Activated T-cell treated with anti-CD3 and anti-CD28 coated beads, Interleukin-2, amount 50 U/mL, for 1 hour (primary cell): ENCODE results near the gene TSHZ3.
A peak's percentile ranks its signal among the peaks of the same experiment; 100 is the strongest.

Experiments used
- DNase-seq: peaks from one replicate; pipeline ENCODE4 v3.0.0-alpha.2; 2020

TSHZ3 gene

GRCh38 chr19:31349160-31349881 lies at the start of gene TSHZ3:
Gene TSHZ3 (minus strand): TSS chr19:31349436. CDS start chr19:31349219, 217 bp downstream.
- peak; percentile 55 for DNase-seq

- DNase-seq, result no peak
These were observed 48.1 kb upstream of the TSHZ3 start for GRCh38 chr19:31397308-31397707.

GRCh38 chr19:31392464-31392863 lies 43.2 kb upstream of the TSHZ3 start:
- DNase-seq, result no peak

- no peak for DNase-seq
These were observed 42.3 kb upstream of the TSHZ3 start for GRCh38 chr19:31391518-31391917.

- no peak for DNase-seq
These were observed 41.5 kb upstream of the TSHZ3 start for GRCh38 chr19:31390711-31391110.

GRCh38 chr19:31389874-31390273 lies 40.6 kb upstream of the TSHZ3 start:
- DNase-seq, result no peak

- no peak for DNase-seq
These were observed 38.6 kb upstream of the TSHZ3 start for GRCh38 chr19:31387717-31388301.

GRCh38 chr19:31386806-31387205 lies 37.6 kb upstream of the TSHZ3 start:
- DNase-seq, result no peak

GRCh38 chr19:31385744-31386143 lies 36.5 kb upstream of the TSHZ3 start:
- DNase-seq, result no peak

GRCh38 chr19:31383553-31383952 lies 34.3 kb upstream of the TSHZ3 start:
- no peak for DNase-seq

GRCh38 chr19:31380854-31381253 lies 31.6 kb upstream of the TSHZ3 start:
- no peak for DNase-seq

- no peak for DNase-seq
These were observed 29.2 kb upstream of the TSHZ3 start for GRCh38 chr19:31378404-31378803.

- no peak for DNase-seq
These were observed 28.5 kb upstream of the TSHZ3 start for GRCh38 chr19:31377736-31378135.

GRCh38 chr19:31372246-31372781 lies 23.1 kb upstream of the TSHZ3 start:
- DNase-seq, result no peak

- DNase-seq, result no peak
These were observed 21.0 kb upstream of the TSHZ3 start for GRCh38 chr19:31370216-31370615.

- DNase-seq, result no peak
These were observed 15.7 kb upstream of the TSHZ3 start for GRCh38 chr19:31364963-31365362.

GRCh38 chr19:31361728-31362127 lies 12.5 kb upstream of the TSHZ3 start:
- no peak for DNase-seq

GRCh38 chr19:31357315-31357673 lies 8.1 kb upstream of the TSHZ3 start:
- DNase-seq, result no peak

- DNase-seq, result peak; percentile 61
These were observed 7.5 kb upstream of the TSHZ3 start for GRCh38 chr19:31356587-31357314.

GRCh38 chr19:31355665-31356289 lies 6.5 kb upstream of the TSHZ3 start:
- DNase-seq, result no peak

- no peak for DNase-seq
These were observed 5.8 kb upstream of the TSHZ3 start for GRCh38 chr19:31354799-31355664.

GRCh38 chr19:31354316-31354715 lies 5.1 kb upstream of the TSHZ3 start:
- DNase-seq, result no peak
